Measurements from ENCODE around the gene EFHD1.
"Not testable (repeated sequence)": the region's sequence is repeated elsewhere in the genome, so short reads cannot be mapped to it uniquely, and the experiment has no call there.

The EFHD1 gene

GRCh38 chr2:232621186-232621585 lies 12.2 kb upstream of the EFHD1 start:
- DNase-seq (ENCODE audit: low spot score): no peak

GRCh38 chr2:232622563-232622962 lies 10.8 kb upstream of the EFHD1 start:
- DNase-seq (ENCODE audit: low spot score): no peak

DNA sequence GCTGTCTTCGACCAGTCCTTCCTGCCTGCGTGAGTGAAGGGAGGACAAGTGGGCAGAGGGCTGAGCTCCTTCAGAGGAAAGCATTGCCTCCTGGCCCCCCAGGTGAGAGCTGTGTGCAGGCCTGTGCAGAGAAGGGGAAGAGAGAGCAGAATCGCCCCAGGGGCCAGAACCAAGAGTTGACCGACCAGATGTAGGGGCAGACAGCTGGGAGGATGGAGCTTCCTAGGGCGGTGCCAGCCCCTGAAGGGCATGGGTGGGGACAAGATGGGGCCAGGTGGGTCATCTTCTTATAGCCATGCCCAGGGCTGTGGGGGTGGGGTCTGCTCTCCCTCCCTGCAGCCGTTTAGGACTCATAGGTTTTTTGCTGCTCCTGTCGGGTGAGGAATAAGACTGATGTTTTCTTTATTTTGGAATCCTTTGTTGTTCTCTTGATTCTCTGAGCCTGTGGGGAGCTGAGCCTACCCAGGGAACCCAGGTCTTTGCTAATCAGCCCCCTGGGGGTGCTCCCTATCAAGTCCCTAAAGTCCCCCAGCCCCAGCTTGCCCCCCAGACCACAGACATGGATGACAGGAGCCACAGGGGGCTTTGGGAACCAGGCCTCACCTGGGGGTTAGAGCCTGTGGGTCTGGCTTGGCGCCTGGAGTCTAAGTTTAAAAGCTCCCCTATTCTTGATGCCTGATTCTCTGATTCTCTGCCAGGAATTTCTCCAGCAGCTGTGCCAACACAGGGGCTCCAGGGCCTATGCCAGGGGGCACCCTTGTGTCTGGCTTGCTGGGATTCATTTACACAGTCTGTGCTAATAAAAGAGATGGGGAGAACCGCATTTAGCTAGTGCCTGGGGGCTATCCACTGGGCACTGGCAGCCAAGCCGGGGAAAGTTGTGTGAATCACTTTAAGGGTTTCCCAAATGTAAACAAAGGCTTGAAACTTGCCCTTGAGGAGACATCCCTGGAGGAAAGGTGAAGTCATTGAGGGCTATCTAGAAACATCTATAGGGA lies 9.3 kb upstream of the EFHD1 start:
- DNase-seq (ENCODE audit: low spot score): no peak

GRCh38 chr2:232626584-232626983 lies 6.8 kb upstream of the EFHD1 start:
- no peak for DNase-seq (ENCODE audit: low spot score)

GRCh38 chr2:232628466-232629128 lies 4.8 kb upstream of the EFHD1 start:
- no peak for DNase-seq (ENCODE audit: low spot score)

GRCh38 chr2:232629129-232629475 lies 4.3 kb upstream of the EFHD1 start:
- no peak for DNase-seq (ENCODE audit: low spot score)

DNA sequence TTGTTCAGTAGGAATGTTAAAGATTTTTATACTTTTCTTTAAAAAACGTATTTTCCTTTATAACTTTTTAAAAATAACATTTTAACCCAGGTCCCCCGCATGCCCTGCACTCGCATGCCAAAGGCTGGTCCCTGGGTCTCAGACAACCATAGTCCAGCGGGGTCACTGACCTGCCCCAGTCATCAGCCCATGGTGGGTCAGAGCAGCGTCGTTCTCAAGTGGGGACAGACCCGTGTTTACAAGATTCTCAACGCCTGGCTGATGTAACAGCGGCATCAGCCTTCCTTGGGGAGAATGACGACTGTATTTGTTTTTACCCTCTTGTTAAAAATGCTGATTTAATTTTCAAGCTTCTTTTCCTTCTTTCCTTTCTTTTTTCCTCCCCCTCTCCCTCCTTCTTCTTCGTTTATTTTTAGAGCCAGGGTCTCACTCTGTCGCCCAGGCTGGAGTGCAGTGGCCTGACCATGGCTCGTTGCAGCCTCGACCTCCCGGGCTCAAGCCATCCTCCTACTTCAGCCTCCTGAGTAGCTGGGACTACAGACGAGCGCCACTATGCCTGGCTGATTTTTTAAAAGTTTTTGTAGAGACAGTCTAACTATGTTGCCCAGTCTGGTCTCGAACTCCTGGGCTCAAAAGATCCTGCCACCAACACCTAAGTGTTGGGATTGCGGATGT lies 1.0 kb upstream of the EFHD1 start:
- no peak for DNase-seq (ENCODE audit: low spot score)

- DNase-seq (ENCODE audit: low spot score): no peak
Observed at GRCh38 chr2:232632904-232633412, 446 bp upstream of the EFHD1 start.

- no peak for DNase-seq (ENCODE audit: low spot score)
Observed at GRCh38 chr2:232634206-232635150, 1.1 kb downstream of the EFHD1 start.

DNA sequence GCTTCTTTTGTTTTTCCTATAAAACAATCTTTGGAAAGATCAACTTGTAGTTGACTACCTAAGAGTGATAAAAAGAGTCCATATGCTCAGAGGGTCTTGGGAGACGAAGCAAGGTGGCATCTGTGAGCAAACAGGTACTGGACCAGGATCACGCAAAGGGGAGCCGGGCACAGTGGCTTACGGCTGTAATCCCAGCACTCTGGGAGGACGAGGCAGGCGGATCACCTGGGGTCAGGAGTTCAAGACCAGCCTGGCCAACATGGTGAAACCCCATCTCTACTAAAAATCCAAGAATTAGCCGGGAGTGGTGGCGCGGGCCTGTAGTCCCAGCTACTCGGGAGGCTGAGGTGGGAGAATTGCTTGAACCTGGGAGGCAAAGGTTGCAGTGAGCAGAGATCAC lies 2.0 kb downstream of the EFHD1 start:
- not testable (repeated sequence) for DNase-seq (ENCODE audit: low spot score)

DNA sequence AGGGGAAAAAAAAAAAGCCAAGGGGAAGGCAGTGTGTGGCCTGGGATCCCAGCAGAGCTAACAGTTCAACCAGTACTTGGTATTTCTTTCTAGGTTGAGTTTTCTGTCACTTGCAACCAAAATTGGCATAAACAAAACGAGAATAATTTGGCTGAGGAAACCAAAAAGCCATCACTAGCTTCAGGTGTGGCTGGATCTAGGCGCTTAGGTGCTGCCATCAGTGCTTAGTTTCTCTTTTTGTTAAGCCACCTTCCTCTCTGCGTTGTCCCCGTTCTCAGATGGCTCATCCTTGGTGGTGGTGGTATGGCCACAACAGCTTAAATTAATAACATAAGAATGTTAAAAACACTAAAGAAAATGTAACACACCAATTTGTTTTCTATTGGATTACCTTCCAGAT lies 2.4 kb downstream of the EFHD1 start:
- DNase-seq (ENCODE audit: low spot score): no peak

DNA sequence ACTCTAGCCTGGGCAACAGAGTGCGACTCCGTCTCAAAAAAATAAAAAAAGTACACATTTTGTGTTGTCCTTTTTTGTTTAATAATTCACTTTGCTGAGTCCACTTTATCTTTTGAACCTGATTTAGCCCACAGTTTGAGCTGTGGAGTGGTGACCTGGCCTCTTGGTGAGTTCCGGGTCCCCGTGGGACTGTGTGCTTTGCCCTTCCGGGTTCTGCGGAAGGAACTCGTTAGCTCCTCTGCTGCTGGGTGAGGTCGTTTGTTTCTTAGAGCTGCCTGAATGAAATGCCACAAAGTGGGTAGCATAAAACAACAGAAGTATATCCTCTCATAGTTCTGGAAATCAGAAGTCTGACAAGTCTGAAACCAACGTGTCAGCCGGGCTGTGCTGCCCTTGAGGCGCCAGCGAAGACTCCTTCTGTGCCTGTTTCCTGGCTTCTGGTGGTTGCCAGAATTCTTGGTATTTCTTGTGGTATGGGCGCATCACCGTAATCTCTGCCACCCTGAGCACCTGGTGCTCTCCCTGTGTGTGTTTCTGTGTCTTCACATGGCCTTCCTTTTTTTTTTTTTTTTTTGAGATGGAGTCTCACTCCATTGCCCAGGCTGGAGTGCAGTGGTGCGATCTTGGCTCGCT lies 3.5 kb downstream of the EFHD1 start:
- DNase-seq (ENCODE audit: low spot score): no peak

GRCh38 chr2:232637866-232638583 lies 4.6 kb downstream of the EFHD1 start:
- no peak for DNase-seq (ENCODE audit: low spot score)

DNA sequence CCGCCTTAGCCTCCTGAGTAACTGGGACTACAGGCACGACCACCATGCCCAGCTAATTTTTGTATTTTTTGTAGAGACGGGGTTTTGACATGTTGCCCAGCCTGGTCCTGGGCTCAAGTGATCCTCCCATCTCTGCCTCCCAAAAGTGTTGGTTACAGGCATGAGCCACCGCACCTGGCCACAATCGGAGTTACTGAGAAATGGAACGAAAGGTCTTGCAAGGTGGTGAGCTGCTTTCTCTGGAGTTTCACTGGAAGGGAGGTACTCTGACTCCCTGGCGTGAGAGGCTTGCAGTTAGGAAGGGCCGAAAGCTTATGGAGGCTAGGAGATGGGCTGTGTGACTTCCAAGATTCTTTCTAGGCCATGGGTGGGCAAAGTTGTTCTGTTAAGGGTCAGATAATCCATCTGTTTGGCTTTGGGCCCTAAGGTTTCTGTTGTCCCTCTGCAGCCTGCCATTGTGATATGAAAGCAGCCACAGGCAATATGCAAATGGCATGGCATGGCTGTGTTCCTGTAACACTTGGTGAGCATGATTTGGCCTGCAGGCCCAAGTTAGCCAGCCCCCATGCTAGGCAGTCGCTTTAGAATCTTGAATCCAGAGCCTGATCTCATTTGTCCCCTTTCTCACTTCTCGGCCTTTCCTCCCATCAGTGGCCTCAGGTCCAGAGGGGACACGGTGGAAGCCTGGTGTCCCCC lies 7.9 kb downstream of the EFHD1 start:
- no peak for DNase-seq (ENCODE audit: low spot score)

- no peak for DNase-seq (ENCODE audit: low spot score)
Observed at GRCh38 chr2:232643147-232643425, 9.7 kb downstream of the EFHD1 start.

DNA sequence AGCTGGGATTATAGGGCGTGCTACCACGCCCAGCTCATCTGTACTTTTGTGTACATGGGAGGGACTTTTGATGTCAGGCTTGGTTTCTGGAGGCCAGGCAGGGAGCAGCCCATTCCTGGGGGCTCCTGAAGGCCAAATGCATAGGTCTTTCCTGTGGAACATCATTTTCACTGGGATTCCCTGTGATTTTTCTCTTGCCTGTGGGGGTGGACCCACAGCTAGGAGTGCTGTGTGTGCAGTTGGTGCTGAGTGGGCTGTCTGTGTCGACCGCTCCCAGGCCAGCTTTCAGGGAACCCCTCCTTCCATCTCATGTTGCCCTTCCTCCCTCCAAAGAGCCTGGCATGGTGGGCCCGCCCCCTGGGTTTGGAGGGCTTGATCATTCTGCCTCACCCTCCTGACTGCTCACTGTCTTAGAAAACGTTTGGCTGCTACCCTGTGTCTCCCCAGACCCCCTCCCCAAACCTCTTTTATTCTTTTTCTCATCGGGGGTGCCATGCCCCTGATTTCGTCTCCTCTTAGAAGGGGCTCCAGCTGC lies 10.5 kb downstream of the EFHD1 start:
- no peak for DNase-seq (ENCODE audit: low spot score)

DNA sequence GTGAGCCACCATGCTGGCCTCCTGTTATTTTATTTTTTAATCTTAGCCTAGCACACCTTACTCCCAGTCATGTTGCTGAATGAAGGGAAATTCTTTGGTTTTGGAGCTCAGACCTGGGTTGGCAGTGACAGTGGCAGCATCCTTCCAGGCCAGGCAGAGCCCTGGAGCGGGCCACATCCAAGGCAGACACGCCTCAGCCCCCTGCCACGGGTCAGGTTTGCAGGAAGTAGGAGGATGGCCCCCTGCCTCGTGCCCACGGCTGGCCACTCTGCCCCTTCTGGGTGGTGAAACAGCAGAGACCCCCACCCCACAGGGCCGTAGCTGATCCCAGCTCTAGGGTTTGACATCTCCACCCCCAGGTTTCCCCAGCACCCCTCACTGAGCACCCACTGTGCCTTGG lies 11.7 kb downstream of the EFHD1 start:
- DNase-seq (ENCODE audit: low spot score): no peak

DNA sequence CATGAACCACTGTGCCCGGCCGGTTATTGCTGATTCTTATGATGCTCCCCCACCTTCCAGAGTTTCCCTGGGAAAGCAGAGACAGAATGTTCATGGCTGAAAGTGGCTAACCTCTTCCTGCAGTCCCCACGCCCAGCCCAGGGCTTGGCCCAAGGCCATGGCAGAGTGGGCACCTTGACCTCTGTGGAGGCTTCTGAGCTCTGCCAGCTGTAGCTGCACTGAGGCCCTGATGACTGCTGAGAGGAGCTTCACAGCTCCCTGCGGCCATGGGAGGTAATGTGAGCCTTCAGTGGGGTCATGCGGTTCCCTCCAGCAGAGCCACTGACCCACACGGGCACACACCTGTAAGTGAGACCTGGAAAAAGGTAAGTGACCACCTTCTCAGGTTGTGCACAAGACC lies 13.3 kb downstream of the EFHD1 start:
- no peak for DNase-seq (ENCODE audit: low spot score)

DNA sequence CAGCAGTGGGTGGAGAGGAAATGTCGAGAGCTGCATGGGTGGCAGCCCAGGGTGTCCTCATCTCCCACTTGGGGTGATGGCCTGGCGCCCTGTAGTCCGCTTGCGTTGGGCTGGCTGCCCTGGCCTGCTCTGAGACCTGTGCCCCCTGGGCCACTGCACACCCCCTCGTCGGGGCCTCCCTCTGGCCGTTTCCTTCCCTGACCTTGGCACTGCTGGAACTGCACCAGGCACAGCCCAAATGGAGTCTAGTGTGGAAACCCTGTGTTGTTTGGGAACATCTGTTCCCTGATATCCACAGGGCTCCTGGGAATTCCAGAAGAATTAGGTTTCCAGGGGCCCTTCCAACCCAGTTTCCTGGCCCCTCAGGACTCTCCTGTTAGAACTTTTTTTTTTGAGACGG lies 13.9 kb downstream of the EFHD1 start:
- DNase-seq (ENCODE audit: low spot score): no peak

DNA sequence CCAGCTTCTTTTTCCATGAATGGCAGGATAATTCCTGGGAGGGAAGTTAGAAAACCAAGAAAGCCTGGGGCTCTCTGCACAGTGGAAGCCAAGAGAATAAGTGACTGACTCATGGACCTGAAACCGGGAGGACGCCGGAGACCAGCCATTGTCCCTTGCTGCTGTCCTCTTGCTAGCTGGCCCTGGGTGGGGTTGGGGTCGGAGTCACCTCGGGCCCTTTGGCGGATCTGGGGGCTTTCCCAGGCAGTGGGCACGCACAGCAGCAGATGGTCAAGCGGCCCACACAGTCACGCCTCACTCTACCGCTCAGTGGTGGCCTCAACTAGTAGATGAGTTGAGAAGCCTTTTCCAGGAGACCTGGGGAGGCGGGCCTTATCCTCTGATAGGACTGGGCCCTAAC lies 15.6 kb downstream of the EFHD1 start:
- no peak for DNase-seq (ENCODE audit: low spot score)

Data from D341Med (cell line).